ENCODE data around the gene NRXN2. TPM values are rescaled to one million over a fixed set of nuclear protein-coding genes. Genes with fewer than 3 reads are reported as not detected.

Gene NRXN2
- total and polyA plus RNA-seq, 4 donors = 0.17 to 2.8 (median 1.4) TPM

GRCh38 chr11:64674774-64675173 is 48.2 kb downstream of the NRXN2 start (continued):
- no peak for TF ChIP-seq REST (IDR thresholded peaks at IDR 0.05)
- TF ChIP-seq HNF4G (IDR thresholded peaks at IDR 0.05) = no peak

- no peaks in the 10 kb centered on the region for H3K36me3 ChIP-seq (ENCODE audit: control insufficient read depth in 4 of 4, insufficient read depth in 3 of 4, low read depth in 1 of 4, low read length in 3 of 4)
- H3K4me3 ChIP-seq (ENCODE audit: low read depth in 1 of 3, low read length in 3 of 3) = no peak overlapping the region
- no peak for TF ChIP-seq FOXA2 (IDR thresholded peaks at IDR 0.05)
- 84% methylated on average over 1 of the region's 1 CpG for WGBS
- H3K9ac ChIP-seq (ENCODE audit: low read depth in 1 of 2, low read length in 2 of 2) = no peak overlapping the region
- H3K9me3 ChIP-seq (ENCODE audit: control insufficient read depth in 4 of 4, low read length in 3 of 4) = no peaks in the 10 kb centered on the region
- peaks cover 2 to 27% (median 13%) of the 10 kb centered on the region in 4 donors for H3K4me1 ChIP-seq (ENCODE audit: control insufficient read depth in 4 of 4, insufficient read depth in 4 of 4, low read length in 3 of 4)
- DNase-seq (ENCODE audit: low spot score) = no peak
- H3K27me3 ChIP-seq (ENCODE audit: control insufficient read depth in 4 of 4, insufficient read depth in 4 of 4, low read length in 3 of 4) = peaks cover 0 to 11% (median 0%) of the 10 kb centered on the region in 4 donors
- H3K27ac ChIP-seq (ENCODE audit: low read depth in 1 of 2, low read length in 2 of 2) = no peak overlapping the region
Measured at GRCh38 chr11:64673279-64673678, 49.7 kb downstream of the NRXN2 start.

- Histone ChIP-seq H3K9ac (ENCODE audit: low read depth in 1 of 2, low read length in 2 of 2) (no peak overlapping the region), H3K4me3 (ENCODE audit: low read depth in 1 of 3, low read length in 3 of 3) (no peak overlapping the region), H3K27me3 (ENCODE audit: control insufficient read depth in 4 of 4, insufficient read depth in 4 of 4, low read length in 3 of 4) (peaks cover 0 to 11% (median 0%) of the 10 kb centered on the region in 4 donors), H3K27ac (ENCODE audit: low read depth in 1 of 2, low read length in 2 of 2) (no peak overlapping the region), H3K36me3 (ENCODE audit: control insufficient read depth in 4 of 4, insufficient read depth in 3 of 4, low read depth in 1 of 4, low read length in 3 of 4) (no peaks in the 10 kb centered on the region), H3K9me3 (ENCODE audit: control insufficient read depth in 4 of 4, low read length in 3 of 4) (no peaks in the 10 kb centered on the region), H3K4me1 (ENCODE audit: control insufficient read depth in 4 of 4, insufficient read depth in 4 of 4, low read length in 3 of 4) (peaks cover 2 to 26% (median 12%) of the 10 kb centered on the region in 4 donors)
- TF ChIP-seq GABPA (IDR thresholded peaks at IDR 0.05 in 1 of 2, conservative IDR thresholded peaks at IDR 0.05 in 1 of 2) (no peak), TAF1 (conservative IDR thresholded peaks at IDR 0.05) (no peak), REST (IDR thresholded peaks at IDR 0.05) (no peak), EGR1 (IDR thresholded peaks at IDR 0.05; ENCODE audit: low read depth in 2 of 2) (no peak), RAD21 (IDR thresholded peaks at IDR 0.05) (no peak), JUND (IDR thresholded peaks at IDR 0.05) (no peak), RXRA (IDR thresholded peaks at IDR 0.05) (no peak), NR2F2 (IDR thresholded peaks at IDR 0.05) (no peak), SP1 (IDR thresholded peaks at IDR 0.05) (no peak), YY1 (IDR thresholded peaks at IDR 0.05) (no peak), HNF4A (conservative IDR thresholded peaks at IDR 0.05) (no peak), FOXA1 (IDR thresholded peaks at IDR 0.05) (no peak), HNF4G (IDR thresholded peaks at IDR 0.05) (no peak), FOXA2 (IDR thresholded peaks at IDR 0.05) (no peak), MAX (IDR thresholded peaks at IDR 0.05) (no peak)
- TF ChIP-seq, protein P1, sequence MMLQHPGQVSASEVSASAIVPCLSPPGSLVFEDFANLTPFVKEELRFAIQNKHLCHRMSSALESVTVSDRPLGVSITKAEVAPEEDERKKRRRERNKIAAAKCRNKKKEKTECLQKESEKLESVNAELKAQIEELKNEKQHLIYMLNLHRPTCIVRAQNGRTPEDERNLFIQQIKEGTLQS (IDR thresholded peaks at IDR 0.05) = no peak
- TF ChIP-seq, protein P2, sequence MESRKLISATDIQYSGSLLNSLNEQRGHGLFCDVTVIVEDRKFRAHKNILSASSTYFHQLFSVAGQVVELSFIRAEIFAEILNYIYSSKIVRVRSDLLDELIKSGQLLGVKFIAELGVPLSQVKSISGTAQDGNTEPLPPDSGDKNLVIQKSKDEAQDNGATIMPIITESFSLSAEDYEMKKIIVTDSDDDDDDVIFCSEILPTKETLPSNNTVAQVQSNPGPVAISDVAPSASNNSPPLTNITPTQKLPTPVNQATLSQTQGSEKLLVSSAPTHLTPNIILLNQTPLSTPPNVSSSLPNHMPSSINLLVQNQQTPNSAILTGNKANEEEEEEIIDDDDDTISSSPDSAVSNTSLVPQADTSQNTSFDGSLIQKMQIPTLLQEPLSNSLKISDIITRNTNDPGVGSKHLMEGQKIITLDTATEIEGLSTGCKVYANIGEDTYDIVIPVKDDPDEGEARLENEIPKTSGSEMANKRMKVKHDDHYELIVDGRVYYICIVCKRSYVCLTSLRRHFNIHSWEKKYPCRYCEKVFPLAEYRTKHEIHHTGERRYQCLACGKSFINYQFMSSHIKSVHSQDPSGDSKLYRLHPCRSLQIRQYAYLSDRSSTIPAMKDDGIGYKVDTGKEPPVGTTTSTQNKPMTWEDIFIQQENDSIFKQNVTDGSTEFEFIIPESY (IDR thresholded peaks at IDR 0.05) = no peak
- TF ChIP-seq, protein P3, sequence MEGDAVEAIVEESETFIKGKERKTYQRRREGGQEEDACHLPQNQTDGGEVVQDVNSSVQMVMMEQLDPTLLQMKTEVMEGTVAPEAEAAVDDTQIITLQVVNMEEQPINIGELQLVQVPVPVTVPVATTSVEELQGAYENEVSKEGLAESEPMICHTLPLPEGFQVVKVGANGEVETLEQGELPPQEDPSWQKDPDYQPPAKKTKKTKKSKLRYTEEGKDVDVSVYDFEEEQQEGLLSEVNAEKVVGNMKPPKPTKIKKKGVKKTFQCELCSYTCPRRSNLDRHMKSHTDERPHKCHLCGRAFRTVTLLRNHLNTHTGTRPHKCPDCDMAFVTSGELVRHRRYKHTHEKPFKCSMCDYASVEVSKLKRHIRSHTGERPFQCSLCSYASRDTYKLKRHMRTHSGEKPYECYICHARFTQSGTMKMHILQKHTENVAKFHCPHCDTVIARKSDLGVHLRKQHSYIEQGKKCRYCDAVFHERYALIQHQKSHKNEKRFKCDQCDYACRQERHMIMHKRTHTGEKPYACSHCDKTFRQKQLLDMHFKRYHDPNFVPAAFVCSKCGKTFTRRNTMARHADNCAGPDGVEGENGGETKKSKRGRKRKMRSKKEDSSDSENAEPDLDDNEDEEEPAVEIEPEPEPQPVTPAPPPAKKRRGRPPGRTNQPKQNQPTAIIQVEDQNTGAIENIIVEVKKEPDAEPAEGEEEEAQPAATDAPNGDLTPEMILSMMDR (IDR thresholded peaks at IDR 0.05; ENCODE audit: low read depth, low read length, missing input control) = no peak
- no peak for DNase-seq (ENCODE audit: low spot score)
- 79% methylated on average over 2 of the region's 2 CpGs for WGBS
Measured at GRCh38 chr11:64672875-64673274, 50.1 kb downstream of the NRXN2 start.

Measured in liver (tissue), 9 donors.